GM12865 (cell line): ENCODE data around the gene METRNL.
"Not testable (repeated sequence)": the region's sequence is repeated elsewhere in the genome, so short reads cannot be mapped to it uniquely, and the experiment has no call there.

Experiments
- DNase-seq: peaks from one replicate; pipeline ENCODE4 v3.0.0; 2010; ENCODE audit warnings: low read depth
- H3K4me3 ChIP-seq: 2 replicates; pipeline ENCODE4 v1.5.1; 2011; ENCODE audit warnings: mild to moderate bottlenecking, low read depth, low read length, control low read depth
- TF ChIP-seq, protein P1 (sequence below): IDR thresholded peaks from 2 replicates; pipeline ENCODE4 v1.5.1; 2011; ENCODE audit warnings: low read length, control low read depth, low read depth, inconsistent platforms; ENCODE audit not compliant: insufficient read depth; ENCODE audit errors: missing control alignments

The METRNL gene

DNA sequence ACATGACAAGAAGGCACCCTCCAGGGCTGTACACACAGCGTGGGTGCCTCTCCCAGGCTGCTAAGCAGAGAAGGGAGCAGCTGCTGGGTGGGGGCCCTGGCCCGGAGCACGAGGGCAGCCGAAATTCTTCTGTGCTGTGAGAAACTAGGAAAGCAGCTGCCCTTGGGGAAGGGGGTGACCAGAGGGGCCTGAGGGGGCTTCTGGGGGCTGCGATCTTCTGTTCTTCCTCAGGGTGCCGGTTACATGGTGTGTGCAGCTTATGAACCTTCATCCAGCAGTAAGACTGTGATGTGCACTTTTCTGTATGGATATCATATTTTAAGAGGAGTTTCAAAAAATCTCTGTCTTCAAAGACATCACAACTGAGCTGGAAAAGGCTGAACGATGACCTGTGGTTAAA, 43.2 kb upstream of the METRNL start:
- no peak overlapping the region for H3K4me3 ChIP-seq
- no peak for DNase-seq
- TF ChIP-seq, protein P1, sequence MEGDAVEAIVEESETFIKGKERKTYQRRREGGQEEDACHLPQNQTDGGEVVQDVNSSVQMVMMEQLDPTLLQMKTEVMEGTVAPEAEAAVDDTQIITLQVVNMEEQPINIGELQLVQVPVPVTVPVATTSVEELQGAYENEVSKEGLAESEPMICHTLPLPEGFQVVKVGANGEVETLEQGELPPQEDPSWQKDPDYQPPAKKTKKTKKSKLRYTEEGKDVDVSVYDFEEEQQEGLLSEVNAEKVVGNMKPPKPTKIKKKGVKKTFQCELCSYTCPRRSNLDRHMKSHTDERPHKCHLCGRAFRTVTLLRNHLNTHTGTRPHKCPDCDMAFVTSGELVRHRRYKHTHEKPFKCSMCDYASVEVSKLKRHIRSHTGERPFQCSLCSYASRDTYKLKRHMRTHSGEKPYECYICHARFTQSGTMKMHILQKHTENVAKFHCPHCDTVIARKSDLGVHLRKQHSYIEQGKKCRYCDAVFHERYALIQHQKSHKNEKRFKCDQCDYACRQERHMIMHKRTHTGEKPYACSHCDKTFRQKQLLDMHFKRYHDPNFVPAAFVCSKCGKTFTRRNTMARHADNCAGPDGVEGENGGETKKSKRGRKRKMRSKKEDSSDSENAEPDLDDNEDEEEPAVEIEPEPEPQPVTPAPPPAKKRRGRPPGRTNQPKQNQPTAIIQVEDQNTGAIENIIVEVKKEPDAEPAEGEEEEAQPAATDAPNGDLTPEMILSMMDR, result no peak

DNA sequence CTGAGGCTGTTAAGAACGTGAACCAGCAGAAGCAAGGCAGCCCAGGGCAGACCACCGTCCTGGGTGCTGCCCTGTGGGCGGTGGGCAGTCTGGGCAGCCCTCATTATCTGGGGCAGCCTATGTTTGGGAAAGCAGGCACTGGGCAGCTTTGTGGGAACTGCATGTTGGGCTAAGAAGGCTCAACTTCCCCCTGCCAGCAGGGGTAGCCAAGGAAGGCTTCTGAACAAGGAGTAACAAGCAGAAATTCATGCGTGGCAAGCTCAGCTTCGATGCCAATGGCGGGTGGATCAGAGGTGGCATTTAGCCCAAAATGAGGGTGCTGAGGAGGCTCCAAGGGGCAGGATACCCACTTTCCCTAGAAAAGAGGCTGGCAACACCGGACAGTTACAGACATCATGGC, 42.7 kb upstream of the METRNL start:
- TF ChIP-seq, protein P1, result no peak
- DNase-seq, result no peak
- H3K4me3 ChIP-seq, result no peak overlapping the region

DNA sequence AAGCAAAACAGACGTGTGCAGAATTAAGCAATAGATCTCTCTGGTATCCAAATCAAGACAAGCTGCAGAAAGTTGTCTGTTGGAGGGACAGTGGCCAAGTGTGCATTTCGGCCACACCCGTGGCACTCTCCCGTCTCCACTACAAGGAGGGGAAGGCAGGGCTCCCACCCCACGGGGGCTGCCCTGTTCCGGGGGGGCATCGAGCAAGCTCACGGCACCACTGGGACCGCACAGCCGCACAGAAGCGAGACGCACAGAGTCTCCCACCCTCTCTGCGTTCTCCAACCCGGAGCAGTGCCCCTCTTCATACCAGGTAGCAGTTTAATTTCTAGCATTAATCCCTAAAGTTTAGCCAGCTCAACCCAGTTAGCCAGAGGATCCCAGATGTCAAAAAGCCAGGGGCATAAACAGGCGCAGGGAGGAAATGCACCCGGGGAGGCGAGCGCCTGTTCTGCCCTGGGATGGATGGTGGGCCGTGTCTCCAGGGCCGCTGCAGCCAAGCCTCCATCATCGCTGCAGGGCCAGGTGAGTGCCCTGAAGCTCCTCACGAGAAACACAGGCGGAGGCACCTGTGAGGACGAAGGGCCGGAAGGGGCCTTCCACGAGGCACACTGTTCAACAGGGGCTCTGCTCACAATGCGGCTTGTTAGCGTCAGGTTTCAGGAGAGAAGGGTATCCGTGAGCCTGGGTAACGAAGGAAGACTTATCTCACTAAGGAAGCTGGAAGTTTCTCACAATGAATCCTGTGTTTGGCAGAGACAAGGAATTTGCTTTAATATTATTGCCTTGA, 42.1 kb upstream of the METRNL start:
- DNase-seq, result no peak
- TF ChIP-seq, protein P1, result no peak
- H3K4me3 ChIP-seq, result no peak overlapping the region

DNA sequence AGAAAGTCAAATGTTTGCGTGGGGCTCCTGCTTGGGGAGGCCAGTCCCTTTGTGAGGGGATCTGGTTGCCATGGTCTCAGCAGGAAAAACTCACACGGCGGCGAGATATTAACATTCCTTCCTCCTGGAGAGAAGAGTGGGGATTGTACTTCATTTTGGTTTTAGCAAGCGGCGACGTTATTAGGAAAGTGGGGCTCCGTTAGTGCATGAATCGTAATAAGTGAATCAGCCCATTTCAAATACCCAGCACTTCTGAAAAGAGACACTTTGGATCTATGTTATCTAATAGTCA, 41.6 kb upstream of the METRNL start:
- TF ChIP-seq, protein P1, result no peak
- no peak for DNase-seq
- H3K4me3 ChIP-seq, result no peak overlapping the region

DNA sequence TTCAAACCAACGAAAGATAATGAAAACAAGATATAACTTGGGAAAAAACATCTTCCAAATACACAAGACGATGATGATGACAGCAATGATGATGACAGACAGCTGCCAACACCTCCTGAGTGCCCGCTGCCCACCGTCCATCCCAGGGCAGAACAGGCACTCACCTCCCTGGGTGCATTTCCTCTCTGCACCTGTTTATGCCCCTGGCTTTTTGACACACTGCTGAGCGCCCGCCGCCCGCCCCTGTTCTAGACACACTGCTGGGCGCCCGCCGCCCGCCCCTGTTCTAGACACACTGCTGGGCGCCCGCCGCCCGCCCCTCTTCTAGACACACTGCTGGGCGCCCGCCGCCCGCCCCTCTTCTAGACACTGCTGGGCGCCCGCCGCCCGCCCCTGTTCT, 40.4 kb upstream of the METRNL start:
- not testable (repeated sequence) for H3K4me3 ChIP-seq, DNase-seq

DNA sequence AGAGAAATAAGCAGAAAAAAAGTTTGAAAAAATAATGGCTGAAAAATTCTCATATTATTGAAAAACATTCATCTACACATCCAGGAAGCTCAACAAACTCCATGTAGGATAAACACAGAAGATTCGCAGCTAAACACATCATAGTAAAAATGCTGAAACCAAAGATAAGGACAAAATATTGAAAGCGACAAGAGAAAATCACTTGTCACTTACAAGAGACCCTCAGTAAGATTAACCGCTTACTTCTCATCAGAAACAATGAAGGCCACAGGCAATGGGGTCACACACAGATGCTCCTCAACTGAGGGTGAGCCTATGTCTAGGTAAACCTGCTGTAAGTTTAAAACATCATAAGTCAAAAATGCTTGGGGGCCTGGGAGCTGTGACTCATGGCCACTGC, 38.1 kb upstream of the METRNL start:
- TF ChIP-seq, protein P1, result no peak
- H3K4me3 ChIP-seq, result no peak overlapping the region
- no peak for DNase-seq

DNA sequence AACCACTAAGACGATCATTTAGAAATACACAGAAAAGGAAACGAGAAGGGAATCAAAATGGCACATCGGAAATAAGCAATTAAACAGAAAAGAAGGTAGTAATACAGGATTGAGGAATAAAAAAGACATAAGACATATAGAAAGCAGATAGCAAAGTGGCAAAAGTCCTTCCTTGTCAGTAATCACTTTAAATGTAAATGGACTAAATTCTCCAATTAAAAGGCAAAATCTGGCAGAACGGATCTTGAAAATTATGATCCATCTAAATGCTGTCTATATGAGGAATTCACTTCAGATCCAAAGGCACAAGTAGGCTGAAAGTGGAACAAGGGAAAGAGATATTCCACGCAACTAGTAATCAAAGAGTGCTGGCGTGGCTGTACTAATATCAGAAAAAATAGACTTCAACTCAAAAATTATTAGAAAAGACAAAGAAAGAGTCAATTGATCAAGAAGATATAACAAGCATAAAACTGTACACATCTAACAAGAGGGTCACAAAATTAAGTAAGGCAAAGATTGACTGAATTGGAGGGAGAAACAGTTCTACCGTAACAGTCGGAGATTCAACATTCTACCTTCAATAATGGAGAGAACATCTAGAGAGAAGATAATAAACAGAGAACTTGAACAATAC, 36.8 kb upstream of the METRNL start:
- H3K4me3 ChIP-seq, result no peak overlapping the region
- TF ChIP-seq, protein P1, result no peak
- DNase-seq, result no peak

DNA sequence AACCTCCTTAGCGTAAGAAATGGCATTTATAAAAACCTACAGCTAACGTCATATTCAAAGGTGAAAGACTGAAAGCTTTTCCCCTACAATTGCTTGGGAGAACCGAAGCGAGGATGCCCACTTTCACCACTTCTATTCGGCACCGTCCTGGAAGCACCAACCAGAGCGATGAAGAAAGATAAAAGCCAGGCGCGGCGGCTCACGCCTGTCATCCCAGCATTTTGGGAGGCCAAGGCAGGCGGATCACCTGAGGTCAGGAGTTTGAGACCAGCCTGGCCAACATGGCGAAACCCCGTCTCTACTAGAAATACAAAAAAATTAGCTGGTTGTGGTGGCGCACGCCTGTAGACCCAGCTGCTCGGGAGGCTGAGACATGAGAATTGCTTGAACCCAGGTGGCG, 34.9 kb upstream of the METRNL start:
- DNase-seq, H3K4me3 ChIP-seq: not testable (repeated sequence)
